Stimulated activated CD4-positive, alpha-beta T cell treated with anti-CD3 and anti-CD28 coated beads, TNF-alpha, amount 100 ng/mL, for 4 hours (primary cell): Measurements from ENCODE around the gene TBC1D4.

Source experiments
- DNase-seq, 3 experiments: peaks; one replicate each; pipeline ENCODE4 v3.0.0-alpha.2; 2020; ENCODE audit warnings: low read depth in 3 of 3

The TBC1D4 gene

GRCh38 chr13:75489502-75490263 lies 7.7 kb upstream of the TBC1D4 start:
- DNase-seq, result no peak

- DNase-seq, result no peak
Measured at GRCh38 chr13:75486146-75487062, 4.4 kb upstream of the TBC1D4 start.

- DNase-seq, result no peak
Measured at GRCh38 chr13:75485286-75486062, 3.5 kb upstream of the TBC1D4 start.

- DNase-seq, result no peak
Measured at GRCh38 chr13:75482820-75483079, 781 bp upstream of the TBC1D4 start.

- peak in 1 of 3 experiments; percentile 9 for DNase-seq
Measured at GRCh38 chr13:75481176-75482069, 546 bp downstream of the TBC1D4 start.

GRCh38 chr13:75480671-75481175 lies 1.2 kb downstream of the TBC1D4 start:
- DNase-seq, result peak in 1 of 3 experiments; percentile 1

- DNase-seq, result no peak
Measured at GRCh38 chr13:75479102-75479740, 2.7 kb downstream of the TBC1D4 start.

GRCh38 chr13:75478659-75479058 lies 3.3 kb downstream of the TBC1D4 start:
- DNase-seq, result no peak

- DNase-seq, result no peak
Measured at GRCh38 chr13:75474956-75475355, 7.0 kb downstream of the TBC1D4 start.

GRCh38 chr13:75473468-75473867 lies 8.5 kb downstream of the TBC1D4 start:
- no peak for DNase-seq

- no peak for DNase-seq
Measured at GRCh38 chr13:75470676-75471075, 11.3 kb downstream of the TBC1D4 start.

GRCh38 chr13:75469047-75469446 lies 12.9 kb downstream of the TBC1D4 start:
- no peak for DNase-seq

- no peak for DNase-seq
Measured at GRCh38 chr13:75468602-75469001, 13.4 kb downstream of the TBC1D4 start.

- DNase-seq, result no peak
Measured at GRCh38 chr13:75468098-75468497, 13.9 kb downstream of the TBC1D4 start.

GRCh38 chr13:75467040-75467728 lies 14.8 kb downstream of the TBC1D4 start:
- no peak for DNase-seq

GRCh38 chr13:75465236-75465635 lies 16.7 kb downstream of the TBC1D4 start:
- DNase-seq, result no peak

GRCh38 chr13:75461314-75461713 lies 20.7 kb downstream of the TBC1D4 start:
- no peak for DNase-seq

- DNase-seq, result no peak
Measured at GRCh38 chr13:75460644-75461043, 21.3 kb downstream of the TBC1D4 start.

GRCh38 chr13:75458696-75459422 lies 23.1 kb downstream of the TBC1D4 start:
- no peak for DNase-seq
